Endothelial cell of umbilical vein (primary cell): Measurements from ENCODE around the gene LINGO4. TPM values are rescaled to one million over a fixed set of nuclear protein-coding genes. Genes with fewer than 3 reads are reported as not detected.
A peak's percentile ranks its signal among the peaks of the same experiment; 100 is the strongest.

Source experiments
- BruUV-seq: library from RNA; stranded (reverse); fragments of 400-500 nt; replicated peaks from 2 replicates; lab custom pipeline; 2021; lab: Mats Ljungman, UMichigan
- CTCF ChIA-PET: fragments of 300-600, 350-600 bp; sonication (Branson Sonifier 250); formaldehyde crosslinking; loops from one replicate; lab custom pipeline; 2021; ENCODE audit warnings: antibody characterized with exemption, inconsistent platforms; lab: Charles Lee
- POLR2A ChIA-PET: fragments of 300-600, 350-600 bp; sonication (Branson Sonifier 250); formaldehyde crosslinking; loops from one replicate; lab custom pipeline; 2021; ENCODE audit warnings: antibody characterized with exemption, inconsistent platforms; lab: Charles Lee
- DNase-seq: peaks from one replicate; pipeline ENCODE4 v3.0.0-alpha.2; 2011; ENCODE audit warnings: low read depth, low spot score
- FAIRE-seq: peaks from 2 replicates; lab custom pipeline; 2011; peaks lifted over from hg19 to GRCh38; lab: Jason Lieb, UNC
- H2AFZ ChIP-seq: 2 replicates; pipeline ENCODE4 v1.6.0; 2012; ENCODE audit warnings: low read depth, low read length, control low read depth, inconsistent platforms
- H3K27ac ChIP-seq: 2 replicates; pipeline ENCODE4 v1.5.1; 2011; ENCODE audit warnings: low read depth, mild to moderate bottlenecking, control low read depth, low read length, moderate library complexity; ENCODE audit not compliant: insufficient read depth
- H3K27me3 ChIP-seq, 2 experiments: 2 replicates each; pipeline versions ENCODE4 v1.6.0 to v1.6.1; 2011; ENCODE audit warnings: low read length in 2 of 2, mixed read lengths in 1 of 2; ENCODE audit not compliant: control insufficient read depth in 2 of 2, insufficient read depth in 2 of 2
- H3K36me3 ChIP-seq, 2 experiments: 2 replicates in 1 of 2; 3 replicates in 1 of 2; pipeline ENCODE4 v1.5.1; 2011; ENCODE audit warnings: low read length in 2 of 2, mild to moderate bottlenecking in 1 of 2, moderate library complexity in 1 of 2; ENCODE audit not compliant: control insufficient read depth in 2 of 2, insufficient read depth in 2 of 2; ENCODE audit errors: extremely low read depth in 1 of 2
- H3K4me1 ChIP-seq: 3 replicates; pipeline ENCODE4 v1.5.1; 2011; ENCODE audit warnings: mild to moderate bottlenecking, low read length; ENCODE audit not compliant: control insufficient read depth, insufficient read depth; ENCODE audit errors: extremely low read depth
- H3K4me2 ChIP-seq: 2 replicates; pipeline ENCODE4 v1.6.1; 2011; ENCODE audit warnings: low read length, control low read depth, mixed read lengths; ENCODE audit not compliant: insufficient read depth
- H3K4me3 ChIP-seq, 3 experiments: fragments of 200-600 bp in 1 of 3; sonication (generic), shearing (Covaris generic) in 1 of 3; replicated peaks in 1 of 3; 2 replicates each; pipeline ENCODE4 v1.5.1; 2011 to 2016; ENCODE audit warnings: control low read depth in 3 of 3, low read length in 3 of 3, mild to moderate bottlenecking in 2 of 3, inconsistent platforms in 1 of 3, low read depth in 1 of 3, moderate library complexity in 1 of 3; ENCODE audit not compliant: insufficient read depth in 1 of 3
- H3K79me2 ChIP-seq: 2 replicates; pipeline ENCODE4 v1.6.0; 2012; ENCODE audit warnings: low read length, inconsistent platforms; ENCODE audit not compliant: control insufficient read depth, insufficient read depth
- H3K9ac ChIP-seq: replicated peaks from 2 replicates; pipeline ENCODE3; 2011; ENCODE audit warnings: low read length, control low read depth; ENCODE audit not compliant: insufficient read depth; ENCODE audit errors: extremely low read depth
- H3K9me1 ChIP-seq: replicated peaks from 3 replicates; pipeline ENCODE4 v1.6.0; 2011; ENCODE audit warnings: mild to moderate bottlenecking, low read length; ENCODE audit not compliant: control insufficient read depth, insufficient read depth; ENCODE audit errors: extremely low read depth
- H3K9me3 ChIP-seq: replicated peaks from 2 replicates; pipeline ENCODE4 v1.5.1; 2012; ENCODE audit warnings: low read length, inconsistent platforms; ENCODE audit not compliant: control insufficient read depth, insufficient read depth
- H4K20me1 ChIP-seq: replicated peaks from 2 replicates; pipeline ENCODE3; 2011; ENCODE audit warnings: mild to moderate bottlenecking, low read length; ENCODE audit not compliant: control insufficient read depth, insufficient read depth; ENCODE audit errors: extremely low read depth
- EZH2 ChIP-seq: IDR thresholded peaks from 2 replicates; pipeline ENCODE4 v1.6.1; 2012; ENCODE audit warnings: borderline replicate concordance, low read depth, mild to moderate bottlenecking, moderate library complexity, low read length, inconsistent platforms; ENCODE audit not compliant: severe bottlenecking
- FOS ChIP-seq: IDR thresholded peaks from 2 replicates; pipeline ENCODE4 v1.6.1; 2011; ENCODE audit warnings: mild to moderate bottlenecking, low read length, moderate library complexity, borderline replicate concordance; ENCODE audit not compliant: insufficient read depth
- GATA2 ChIP-seq: IDR thresholded peaks from 2 replicates; pipeline ENCODE4 v1.7.0; 2011; ENCODE audit warnings: low read depth, mild to moderate bottlenecking, moderate library complexity, mixed read lengths, low read length; ENCODE audit not compliant: insufficient read length, insufficient read depth
- JUN ChIP-seq: IDR thresholded peaks from 2 replicates; pipeline ENCODE4 v1.6.1; 2011; ENCODE audit warnings: borderline replicate concordance, low read depth; ENCODE audit not compliant: insufficient read length, insufficient read depth
- MAX ChIP-seq: IDR thresholded peaks from 2 replicates; pipeline ENCODE4 v1.6.1; 2011; ENCODE audit not compliant: insufficient read depth, insufficient read length
- MYC ChIP-seq: IDR thresholded peaks from one replicate; pipeline ENCODE4 v1.6.1; 2011; ENCODE audit warnings: mild to moderate bottlenecking, low read depth, low read length
- POLR2A ChIP-seq: IDR thresholded peaks from 2 replicates; pipeline ENCODE4 v1.6.1; 2012; ENCODE audit warnings: low read depth, mild to moderate bottlenecking, control low read depth, low read length
- POLR2AphosphoS5 ChIP-seq: IDR thresholded peaks from 2 replicates; pipeline ENCODE4 v1.6.1; 2012; ENCODE audit warnings: low read depth, mild to moderate bottlenecking, control low read depth, low read length, moderate library complexity; ENCODE audit not compliant: insufficient read depth
- dilution Hi-C: fragments of 300-500 bp; cut with MboI; formaldehyde crosslinking; loops from one replicate; pipeline ENCODE4 v1.15.0; 2019; ENCODE audit warnings: low sequenced_read_pairs; ENCODE audit not compliant: extremely low pct_ligation_motif_present
- intact Hi-C: fragments of 100-400 bp; cut with micrococcal nuclease; formaldehyde crosslinking; loops from one replicate; pipeline ENCODE4 v1.10.0; 2022
- polyA plus RNA-seq, 4 experiments: library from polyadenylated mRNA; depleted of rRNA in 3 of 4; stranded (reverse) in 3 of 4; unstranded in 1 of 4; fragments of >200 nt; gene quantifications; 2 replicates each; pipeline versions ENCODE4 v1.2.1 to v1.2.3, GENCODE V29; 2011 to 2012; ENCODE audit warnings: missing spikeins in 1 of 4
- total RNA-seq: library from RNA; stranded (reverse); gene quantifications from 2 replicates; pipeline ENCODE4 v1.2.3, GENCODE V29; 2021
- TF ChIP-seq, protein P1 (sequence below), 2 donors: IDR thresholded peaks; 1 replicate in 1 of 2; 2 replicates in 1 of 2; pipeline ENCODE4 v1.5.1; 2011; ENCODE audit warnings: low read length in 2 of 2, mild to moderate bottlenecking in 2 of 2, moderate library complexity in 2 of 2, control low read depth in 1 of 2, inconsistent platforms in 1 of 2, low read depth in 1 of 2; ENCODE audit not compliant: insufficient read depth in 1 of 2; ENCODE audit errors: extremely low read depth in 1 of 2

The LINGO4 gene
- total and polyA plus RNA-seq, 2 donors (not counting 3 experiments of a cell fraction or from before 2014, with no cell fraction given) = not detected

DNA sequence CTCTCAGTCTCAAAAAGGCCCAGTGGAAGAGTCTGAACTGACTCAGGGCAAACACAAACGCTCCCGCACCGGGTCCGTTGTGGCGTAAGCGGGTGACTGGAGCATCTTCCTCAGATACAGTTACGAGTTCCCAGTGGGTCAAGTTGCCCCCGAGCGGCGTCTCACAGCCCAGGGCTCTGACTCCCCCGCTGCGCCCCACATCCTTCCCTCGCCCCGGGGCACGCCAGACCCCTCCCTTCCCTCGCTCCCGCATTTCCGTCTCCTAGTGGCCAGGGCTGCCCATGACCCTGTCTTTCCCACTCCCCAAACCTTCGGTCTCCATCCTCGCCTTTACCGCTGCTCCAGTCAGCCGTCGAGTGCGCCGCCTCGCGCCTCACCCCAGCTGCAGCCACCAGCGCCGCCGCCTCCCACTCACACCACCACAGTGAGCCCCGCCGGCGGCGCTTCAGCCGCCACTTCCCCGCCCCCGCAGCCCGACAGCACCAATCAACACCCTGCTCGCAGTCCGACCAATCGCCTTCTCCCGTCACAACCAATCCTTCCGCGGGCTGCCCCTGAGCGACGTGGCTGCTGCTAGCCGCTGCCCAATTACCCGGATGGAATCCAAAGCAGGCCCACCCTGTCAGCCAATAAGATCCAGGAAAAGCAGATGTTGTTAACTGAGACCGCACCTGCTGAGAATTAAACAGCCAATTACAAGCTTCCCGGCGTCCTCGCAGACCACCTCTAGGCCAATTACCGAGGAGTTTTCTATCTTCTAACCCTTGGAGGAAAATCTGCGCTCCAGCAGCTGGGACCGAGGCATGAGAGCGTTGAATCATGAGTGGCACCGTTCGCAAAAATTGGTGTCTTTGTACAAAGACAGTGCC, 14.9 kb downstream of the LINGO4 start, which contains the start of gene TDRKH:
TDRKH (minus strand) TSS at position 430 of the 869 bp plus-strand sequence. CDS start 7,478 bp downstream, outside the sequence.
- H3K4me1 ChIP-seq = peaks cover 12% of the 10 kb centered on the region
- peak within 1 kb of the TSS; percentile 89 for H3K4me2 ChIP-seq
- FAIRE-seq (peak; percentile 100), DNase-seq (peak; percentile 100)
- no peaks in the 10 kb centered on the region for H4K20me1 ChIP-seq
- BruUV-seq = no TSS peak
- H3K4me3 ChIP-seq = peak within 1 kb of the TSS; percentile 43 to 94 (median 88)
- H3K36me3 ChIP-seq = no peaks in the 10 kb centered on the region
- no peak for TF ChIP-seq POLR2AphosphoS5
- peak; percentile 17 for TF ChIP-seq POLR2A
- TF ChIP-seq GATA2 = peak; percentile 32
- peak; percentile 94 for TF ChIP-seq EZH2
- TF ChIP-seq, protein P1, sequence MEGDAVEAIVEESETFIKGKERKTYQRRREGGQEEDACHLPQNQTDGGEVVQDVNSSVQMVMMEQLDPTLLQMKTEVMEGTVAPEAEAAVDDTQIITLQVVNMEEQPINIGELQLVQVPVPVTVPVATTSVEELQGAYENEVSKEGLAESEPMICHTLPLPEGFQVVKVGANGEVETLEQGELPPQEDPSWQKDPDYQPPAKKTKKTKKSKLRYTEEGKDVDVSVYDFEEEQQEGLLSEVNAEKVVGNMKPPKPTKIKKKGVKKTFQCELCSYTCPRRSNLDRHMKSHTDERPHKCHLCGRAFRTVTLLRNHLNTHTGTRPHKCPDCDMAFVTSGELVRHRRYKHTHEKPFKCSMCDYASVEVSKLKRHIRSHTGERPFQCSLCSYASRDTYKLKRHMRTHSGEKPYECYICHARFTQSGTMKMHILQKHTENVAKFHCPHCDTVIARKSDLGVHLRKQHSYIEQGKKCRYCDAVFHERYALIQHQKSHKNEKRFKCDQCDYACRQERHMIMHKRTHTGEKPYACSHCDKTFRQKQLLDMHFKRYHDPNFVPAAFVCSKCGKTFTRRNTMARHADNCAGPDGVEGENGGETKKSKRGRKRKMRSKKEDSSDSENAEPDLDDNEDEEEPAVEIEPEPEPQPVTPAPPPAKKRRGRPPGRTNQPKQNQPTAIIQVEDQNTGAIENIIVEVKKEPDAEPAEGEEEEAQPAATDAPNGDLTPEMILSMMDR (IDR thresholded peaks at IDR 0.05; ENCODE audit: extremely low read depth in 1 of 2, insufficient read depth in 1 of 2, low read depth in 1 of 2, low read length in 2 of 2) = peak in 1 of 2 donors; percentile 39
- TF ChIP-seq FOS = no peak
- TF ChIP-seq JUN = no peak
- peak; percentile 50 for TF ChIP-seq MAX
- no peak for TF ChIP-seq MYC
- POLR2A ChIA-PET = interaction anchor here (0.6 to 1.3 kb wide), 3 partner anchors 27 to 445 kb away, joined by 4 to 6 read pairs (median 5); partner anchors contain the start of gene MRPL9
- H3K79me2 ChIP-seq = no peaks in the 10 kb centered on the region
- peak within 1 kb of the TSS; percentile 74 for H3K9ac ChIP-seq
- no peak within 1 kb of the TSS for H3K27ac ChIP-seq
- H3K9me1 ChIP-seq = no peaks in the 10 kb centered on the region
- H3K27me3 ChIP-seq = peaks cover 0 to 1% of the 10 kb centered on the region in 2 experiments
- CTCF ChIA-PET = interaction anchor here (0.9 to 2.0 kb wide), 6 partner anchors 9 to 346 kb away, joined by 3 to 8 read pairs (median 5); no protein-coding TSS in a partner anchor
- H2AFZ ChIP-seq = peak within 1 kb of the TSS; percentile 88
- dilution Hi-C loops = no loop called here
- intact Hi-C loops = loop anchor here (1.0 kb wide), 2 partner anchors 27 to 38 kb away; partner anchors contain the start of gene MRPL9
- H3K9me3 ChIP-seq = no peaks in the 10 kb centered on the region
